BJ (cell line): ENCODE measurements around the gene ADRB1. TPM values are rescaled to one million over a fixed set of nuclear protein-coding genes. Genes with fewer than 3 reads are reported as not detected.
A peak's percentile ranks its signal among the peaks of the same experiment; 100 is the strongest.

Experiments
- CTCF ChIA-PET: fragments of 350-600 bp; formaldehyde crosslinking; extraction: SDS; loops from one replicate; lab custom pipeline; 2021; ENCODE audit warnings: antibody characterized with exemption, inconsistent platforms; lab: Yijun Ruan, JAX
- POLR2A ChIA-PET: fragments of 300-600 bp; sonication (Branson Sonifier 250); formaldehyde crosslinking; extraction: SDS; loops from one replicate; lab custom pipeline; 2021; ENCODE audit warnings: antibody characterized with exemption; lab: Charles Lee
- DNase-seq: peaks from one replicate; pipeline ENCODE4 v3.0.0-alpha.2; 2011; ENCODE audit warnings: low read depth
- H3K27me3 ChIP-seq: 2 replicates; pipeline ENCODE4 v1.6.0; 2011; ENCODE audit warnings: low read length; ENCODE audit not compliant: control insufficient read depth, insufficient read depth
- H3K36me3 ChIP-seq: 2 replicates; pipeline ENCODE4 v1.5.1; 2011; ENCODE audit warnings: low read length; ENCODE audit not compliant: control insufficient read depth, insufficient read depth
- H3K4me3 ChIP-seq: 2 replicates; pipeline ENCODE4 v1.5.1; 2011; ENCODE audit warnings: low read depth, mild to moderate bottlenecking, control low read depth, low read length
- polyA plus RNA-seq: library from polyadenylated mRNA; depleted of rRNA; stranded (reverse); fragments of >200 nt; gene quantifications from 2 replicates; pipeline ENCODE4 v1.2.3, GENCODE V29; 2011; rRNA removed
- TF ChIP-seq, protein P1 (sequence below): IDR thresholded peaks from 2 replicates; pipeline ENCODE4 v1.5.1; 2011; ENCODE audit warnings: low read depth, mild to moderate bottlenecking, control low read depth, inconsistent platforms, low read length, moderate library complexity; ENCODE audit not compliant: insufficient read depth

Gene ADRB1
- polyA plus RNA-seq, 1 experiment: not detected

DNA sequence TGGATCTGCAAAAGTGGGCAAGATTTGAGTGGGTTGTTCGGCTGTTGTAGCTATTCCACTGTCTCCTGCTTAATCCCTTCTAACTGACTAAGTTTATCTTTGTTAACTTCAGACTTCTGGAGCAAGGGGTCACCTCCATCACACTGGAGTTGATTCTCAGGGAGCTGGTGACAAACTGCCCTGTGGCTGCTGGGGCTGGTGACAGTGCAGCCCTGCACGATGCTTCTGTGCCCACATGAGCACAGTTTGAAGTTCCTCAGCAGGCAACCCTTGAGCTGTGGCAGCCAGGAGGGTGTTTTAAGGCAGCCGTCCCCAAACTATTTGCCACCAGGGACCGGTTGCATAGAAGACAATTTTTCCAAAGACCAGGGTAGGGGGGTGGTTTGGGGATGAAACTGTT is 40.5 kb downstream of the ADRB1 start:
- TF ChIP-seq, protein P1, sequence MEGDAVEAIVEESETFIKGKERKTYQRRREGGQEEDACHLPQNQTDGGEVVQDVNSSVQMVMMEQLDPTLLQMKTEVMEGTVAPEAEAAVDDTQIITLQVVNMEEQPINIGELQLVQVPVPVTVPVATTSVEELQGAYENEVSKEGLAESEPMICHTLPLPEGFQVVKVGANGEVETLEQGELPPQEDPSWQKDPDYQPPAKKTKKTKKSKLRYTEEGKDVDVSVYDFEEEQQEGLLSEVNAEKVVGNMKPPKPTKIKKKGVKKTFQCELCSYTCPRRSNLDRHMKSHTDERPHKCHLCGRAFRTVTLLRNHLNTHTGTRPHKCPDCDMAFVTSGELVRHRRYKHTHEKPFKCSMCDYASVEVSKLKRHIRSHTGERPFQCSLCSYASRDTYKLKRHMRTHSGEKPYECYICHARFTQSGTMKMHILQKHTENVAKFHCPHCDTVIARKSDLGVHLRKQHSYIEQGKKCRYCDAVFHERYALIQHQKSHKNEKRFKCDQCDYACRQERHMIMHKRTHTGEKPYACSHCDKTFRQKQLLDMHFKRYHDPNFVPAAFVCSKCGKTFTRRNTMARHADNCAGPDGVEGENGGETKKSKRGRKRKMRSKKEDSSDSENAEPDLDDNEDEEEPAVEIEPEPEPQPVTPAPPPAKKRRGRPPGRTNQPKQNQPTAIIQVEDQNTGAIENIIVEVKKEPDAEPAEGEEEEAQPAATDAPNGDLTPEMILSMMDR: no peak
- CTCF ChIA-PET: no interaction called here
- no peak overlapping the region for H3K4me3 ChIP-seq
- H3K36me3 ChIP-seq: no peaks in the 10 kb centered on the region
- POLR2A ChIA-PET: interaction anchor here (0.6 kb wide), 1 partner anchor 14 kb away, joined by 3 read pairs; no protein-coding TSS in a partner anchor
- no peak for DNase-seq
- no peaks in the 10 kb centered on the region; the same call in 1 of the 2 replicates for H3K27me3 ChIP-seq

DNA sequence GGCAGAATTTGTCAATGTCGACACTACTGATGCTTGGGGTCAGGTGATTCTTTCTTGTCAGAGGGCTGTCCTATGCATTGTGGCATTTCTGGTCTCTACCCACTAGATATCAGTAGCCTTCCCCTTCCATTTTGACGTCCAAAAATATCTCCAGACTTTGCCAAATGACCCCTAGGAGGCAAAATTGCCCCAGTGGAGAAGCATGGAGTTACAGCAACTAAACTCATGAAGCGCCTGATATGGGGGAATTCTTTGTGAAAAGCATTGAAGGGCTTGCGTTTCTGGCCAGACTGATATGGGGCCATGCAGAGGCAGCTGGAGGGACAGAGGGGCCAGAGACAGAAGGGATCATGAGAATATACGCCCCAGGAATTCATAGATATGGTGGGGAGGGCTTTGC is 43.6 kb downstream of the ADRB1 start:
- no peak for DNase-seq
- Histone ChIP-seq H3K36me3 (no peaks in the 10 kb centered on the region), H3K27me3 (no peaks in the 10 kb centered on the region), H3K4me3 (no peak overlapping the region)
- POLR2A ChIA-PET: no interaction called here
- CTCF ChIA-PET: interaction anchor here (0.7 to 1.8 kb wide), 5 partner anchors 14 to 288 kb away, joined by 3 to 6 read pairs (median 3); no protein-coding TSS in a partner anchor
- TF ChIP-seq, protein P1: no peak

DNA sequence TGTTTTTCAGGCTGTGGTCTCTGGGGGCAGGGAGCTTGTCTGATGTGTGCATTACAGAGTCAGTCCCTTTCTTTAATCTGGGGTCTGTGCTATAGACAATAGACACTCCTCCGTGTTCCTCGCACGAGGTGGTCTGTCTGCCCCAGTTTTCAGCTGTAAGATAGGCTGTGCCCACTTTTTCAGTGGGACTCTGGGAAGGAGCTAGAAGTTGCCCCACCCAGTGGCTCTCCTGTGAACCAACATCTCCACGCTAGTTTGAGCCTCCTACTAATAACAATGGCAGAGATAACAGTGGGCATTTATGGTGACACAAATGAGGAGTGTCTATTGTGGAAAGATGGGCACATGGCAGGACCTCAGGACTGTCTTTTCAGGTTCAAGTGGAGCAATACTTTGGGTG is 44.0 kb downstream of the ADRB1 start:
- TF ChIP-seq, protein P1: 0 out of 2 replicates have a peak, but pooled peaks have one; percentile 10
- DNase-seq: no peak
- ChIA-PET POLR2A (no interaction called here), CTCF (interaction anchor here (0.7 to 1.8 kb wide), 4 partner anchors 15 to 289 kb away, joined by 3 to 6 read pairs (median 3); no protein-coding TSS in a partner anchor)
- Histone ChIP-seq H3K27me3 (no peaks in the 10 kb centered on the region), H3K4me3 (no peak overlapping the region), H3K36me3 (no peaks in the 10 kb centered on the region)

DNA sequence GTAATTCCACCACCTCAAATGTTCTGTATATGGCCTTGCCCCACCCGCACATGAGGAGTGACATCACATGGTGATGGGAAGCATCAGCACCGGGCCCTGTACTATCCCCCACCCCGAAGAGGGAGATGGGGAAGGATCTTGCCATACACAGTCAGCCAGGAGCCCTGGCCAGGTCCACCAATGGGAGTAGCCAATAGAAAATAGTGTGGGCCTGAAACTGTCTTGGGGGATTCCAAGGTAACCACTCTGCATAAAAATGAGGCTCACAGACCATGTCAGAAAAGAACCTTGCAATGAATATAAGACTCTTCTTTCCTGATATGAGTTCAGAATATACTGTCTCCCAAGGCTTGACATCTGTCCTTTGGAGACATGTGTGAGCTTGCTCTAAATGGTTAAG is 51.1 kb downstream of the ADRB1 start:
- Histone ChIP-seq H3K27me3 (peaks cover 10% of the 10 kb centered on the region), H3K4me3 (no peak overlapping the region), H3K36me3 (no peaks in the 10 kb centered on the region)
- DNase-seq: no peak
- TF ChIP-seq, protein P1: no peak
- ChIA-PET POLR2A (no interaction called here), CTCF (interaction anchor here (0.7 kb wide), 1 partner anchor 337 kb away, joined by 3 read pairs; no protein-coding TSS in a partner anchor)

DNA sequence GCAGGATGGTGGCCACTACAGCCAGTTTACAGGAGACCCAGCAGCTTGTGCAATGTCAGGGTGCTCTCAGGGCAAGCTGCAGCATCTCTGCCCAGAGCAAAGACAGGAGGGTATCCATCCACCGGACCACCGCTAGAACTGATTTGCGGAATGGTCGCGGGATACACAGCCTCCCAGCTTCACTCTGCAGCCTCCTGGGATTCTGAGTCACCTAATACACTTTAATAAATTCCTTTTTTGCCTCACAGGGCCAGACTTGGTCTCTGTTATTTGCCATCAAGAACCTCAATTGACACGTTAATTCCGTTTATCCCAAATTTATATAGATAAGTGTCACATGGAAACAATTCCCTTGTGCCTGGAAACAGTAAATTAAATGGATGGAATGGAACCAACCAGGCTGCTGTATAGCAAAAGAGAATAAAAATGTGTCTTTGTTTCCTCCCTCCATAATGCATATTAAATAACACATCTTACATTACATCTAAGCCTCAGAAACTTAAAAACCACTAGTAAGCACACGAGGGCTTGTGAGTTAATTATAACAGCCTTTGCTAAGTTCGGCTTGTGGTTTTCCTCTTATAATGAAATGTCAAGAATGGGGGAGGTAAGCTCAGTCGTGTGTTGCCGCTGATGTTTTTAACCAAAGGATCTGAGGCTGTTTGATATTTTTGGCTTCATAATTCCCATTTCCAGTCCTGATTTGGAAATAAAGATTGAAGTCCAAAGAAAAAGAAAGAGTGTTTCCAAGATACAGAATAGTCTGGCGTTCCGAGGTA is 52.1 kb downstream of the ADRB1 start:
- no peak for DNase-seq
- H3K4me3 ChIP-seq: no peak overlapping the region
- ChIA-PET CTCF (interaction anchor here (1.1 kb wide), 1 partner anchor 296 kb away, joined by 4 read pairs; no protein-coding TSS in a partner anchor), POLR2A (no interaction called here)
- TF ChIP-seq, protein P1: no peak
- no peaks in the 10 kb centered on the region for H3K36me3 ChIP-seq
- H3K27me3 ChIP-seq: peaks cover 12% of the 10 kb centered on the region

Other genes starting within 250 kb of the ADRB1 start
- 3.2 and 5.6 TPM in 2 replicates for gene DCLRE1A, start 189.8 kb upstream of the ADRB1 start, polyA plus RNA-seq
- 4.2 and 8.2 TPM in 2 replicates for gene NHLRC2, start 189.2 kb upstream of the ADRB1 start, polyA plus RNA-seq
- 2.2 and 5.4 TPM in 2 replicates for gene CCDC186, start 130.3 kb downstream of the ADRB1 start, polyA plus RNA-seq
- gene TDRD1, start 135.5 kb downstream of the ADRB1 start, polyA plus RNA-seq: 0.01 TPM in 1 of 2 replicates, not detected in the other
- 0.07 TPM in 1 of 2 replicates, not detected in the other for gene VWA2, start 195.4 kb downstream of the ADRB1 start, polyA plus RNA-seq